Activated CD4-positive, alpha-beta T cell treated with anti-CD3 and anti-CD28 coated beads, Interleukin-2, amount 50 U/mL, for 24 hours (primary cell): ENCODE data around the gene FOXM1.
A peak's percentile ranks its signal among the peaks of the same experiment; 100 is the strongest.

Source experiments
- DNase-seq, 2 donors: peaks; one replicate each; pipeline ENCODE4 v3.0.0-alpha.2; 2020; ENCODE audit warnings: low read depth in 1 of 2, low spot score in 1 of 2

The FOXM1 gene

GRCh38 chr12:2836574-2836973, 40.4 kb downstream of the FOXM1 start:
- no peak for DNase-seq

- DNase-seq, result no peak
Observed at GRCh38 chr12:2835691-2836403, 41.1 kb downstream of the FOXM1 start.

- no peak for DNase-seq
Observed at GRCh38 chr12:2834581-2835491, 42.1 kb downstream of the FOXM1 start, which contains the start of gene NRIP2. Gene NRIP2 (minus strand): TSS chr12:2835035. CDS start chr12:2834983, 52 bp downstream.

DNA sequence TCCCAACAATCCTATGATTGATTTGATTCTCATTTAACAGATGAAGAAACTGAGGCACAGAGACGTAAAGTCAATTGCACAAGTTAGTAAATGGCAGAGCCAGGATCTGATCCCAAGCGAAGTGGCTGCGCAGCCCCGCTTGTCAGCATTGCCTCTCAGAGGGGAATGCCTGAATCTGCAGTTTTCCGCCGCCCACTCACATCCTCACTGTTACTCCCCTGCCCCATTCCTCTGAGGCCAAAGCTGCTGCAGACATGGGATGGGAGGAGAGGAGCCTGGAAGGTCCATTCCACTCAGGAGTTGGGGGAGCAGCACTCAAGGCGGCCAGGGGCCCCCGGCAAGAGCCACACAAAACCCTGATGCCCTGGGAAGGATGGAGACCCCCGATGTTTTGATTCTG, 43.2 kb downstream of the FOXM1 start:
- DNase-seq, result no peak

DNA sequence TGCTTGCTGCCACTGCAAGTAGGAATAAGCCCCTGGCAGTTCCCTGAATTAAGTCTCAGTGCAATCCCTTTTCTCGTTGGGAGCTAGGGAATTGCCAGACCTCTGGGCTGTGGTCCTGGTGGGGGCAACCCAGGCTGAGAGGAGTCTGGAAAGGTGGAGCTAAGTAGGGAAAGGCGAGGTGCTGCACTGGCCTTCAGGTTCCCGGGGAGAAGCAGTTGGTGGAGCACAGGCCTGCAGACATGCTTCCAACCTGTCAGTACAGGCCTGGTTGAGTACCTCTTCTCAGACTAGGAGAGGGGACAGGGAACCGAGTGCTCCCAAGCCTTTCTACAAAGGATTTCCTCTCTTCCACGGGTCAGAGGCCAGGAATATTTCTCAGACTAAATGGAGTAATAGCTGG, 43.6 kb downstream of the FOXM1 start:
- DNase-seq, result no peak

DNA sequence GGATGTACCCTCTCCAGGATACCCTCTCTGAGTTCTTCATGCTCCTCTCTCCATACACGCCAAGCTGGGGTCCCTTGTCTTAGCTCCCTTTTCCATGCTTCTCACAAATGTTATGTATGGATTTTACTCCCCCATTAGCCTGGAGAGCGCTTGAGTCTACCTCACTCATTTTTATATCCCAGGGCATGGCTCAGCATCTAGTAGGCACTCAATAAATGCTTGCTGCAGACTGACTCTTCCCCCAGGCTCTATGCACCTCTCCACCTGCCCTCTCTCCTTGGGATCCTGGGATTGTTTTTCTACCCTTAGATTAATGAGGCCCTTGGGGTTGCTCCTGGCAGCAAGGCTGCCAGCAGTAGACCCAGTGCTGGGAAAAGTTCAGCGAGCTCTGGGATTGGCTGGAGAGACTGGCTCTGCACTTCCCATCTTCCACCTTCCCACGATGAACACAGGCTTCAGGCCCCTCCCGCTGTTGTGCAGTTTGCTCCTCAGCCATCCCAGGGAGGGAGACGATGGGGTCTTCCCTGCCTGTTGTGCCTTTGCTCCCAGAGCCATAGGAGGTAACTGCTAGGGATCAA, 44.3 kb downstream of the FOXM1 start:
- DNase-seq, result no peak

GRCh38 chr12:2829275-2829674, 47.7 kb downstream of the FOXM1 start:
- DNase-seq, result no peak

DNA sequence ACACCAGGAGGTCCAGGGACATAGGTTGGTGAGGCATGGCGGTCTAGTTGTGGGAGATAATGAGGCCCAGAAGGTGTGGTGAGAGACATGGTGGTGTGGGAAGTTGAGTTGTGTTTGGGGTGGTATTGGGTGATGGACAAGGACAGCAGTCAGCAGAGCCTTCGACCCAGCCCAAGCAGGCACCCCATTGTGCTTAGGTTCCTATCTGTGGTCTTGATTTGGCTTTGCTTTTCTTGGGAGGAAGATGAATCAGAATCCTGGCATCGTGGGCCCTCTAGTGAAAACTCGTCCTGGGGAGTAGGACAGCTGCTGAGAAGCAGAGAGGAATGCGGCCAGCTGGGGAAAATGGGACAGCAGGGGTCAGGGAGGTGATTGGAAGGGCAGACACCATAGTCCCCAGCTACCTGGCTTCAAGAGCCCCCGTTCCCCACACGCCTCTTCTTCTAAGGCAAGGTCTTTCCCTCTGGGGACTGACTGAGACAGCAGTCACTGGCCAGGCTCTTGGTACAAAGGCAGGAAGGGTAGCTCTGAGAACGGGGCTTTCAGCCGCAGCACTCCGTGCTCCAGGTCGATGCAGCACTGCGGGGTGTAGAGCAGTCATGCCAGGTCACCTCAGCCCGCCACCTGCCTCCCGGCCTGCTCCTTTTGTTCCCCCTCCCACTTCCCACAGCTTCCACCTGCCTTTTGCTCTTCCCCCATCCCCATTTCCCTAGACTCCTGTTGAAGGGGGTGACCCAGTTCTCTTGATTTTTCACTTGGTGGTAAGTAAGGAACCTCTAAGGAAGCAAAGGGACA, 50.1 kb downstream of the FOXM1 start:
- no peak for DNase-seq

DNA sequence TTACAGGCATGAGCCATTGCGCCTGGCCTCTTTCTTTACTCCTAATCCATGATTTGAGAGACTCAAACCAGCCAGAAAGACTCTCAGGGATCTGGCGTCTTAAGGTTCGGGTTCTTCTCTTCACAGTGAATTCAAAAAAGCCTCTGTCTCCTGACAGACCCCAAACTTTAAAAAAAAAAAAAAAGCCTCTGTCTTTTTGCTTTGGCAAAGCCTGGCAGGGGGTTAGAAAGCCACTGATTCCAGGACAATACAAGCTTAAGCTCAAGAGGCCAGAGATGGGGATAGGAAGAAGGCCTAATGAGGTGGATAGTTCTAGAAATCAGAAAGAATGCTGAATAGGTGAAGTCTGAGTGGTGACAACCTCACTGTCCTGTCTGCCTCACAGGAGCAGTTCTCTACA, 50.9 kb downstream of the FOXM1 start:
- no peak for DNase-seq

- no peak for DNase-seq
Observed at GRCh38 chr12:2825132-2825531, 51.8 kb downstream of the FOXM1 start.

- DNase-seq, result no peak
Observed at GRCh38 chr12:2824541-2824940, 52.4 kb downstream of the FOXM1 start.

- DNase-seq, result no peak
Observed at GRCh38 chr12:2823483-2823882, 53.5 kb downstream of the FOXM1 start.

GRCh38 chr12:2820432-2820831, 56.5 kb downstream of the FOXM1 start:
- no peak for DNase-seq

- no peak for DNase-seq
Observed at GRCh38 chr12:2819810-2820209, 57.2 kb downstream of the FOXM1 start.

GRCh38 chr12:2813214-2814185, 63.5 kb downstream of the FOXM1 start:
- DNase-seq, result peak in 1 of 2 donors; percentile 49

- DNase-seq, result peak; percentile 86 to 96
Observed at GRCh38 chr12:2812290-2813213, 64.4 kb downstream of the FOXM1 start, which contains the start of gene ITFG2. Gene ITFG2 (plus strand): TSS chr12:2812668. CDS start chr12:2812761, 93 bp downstream.

DNA sequence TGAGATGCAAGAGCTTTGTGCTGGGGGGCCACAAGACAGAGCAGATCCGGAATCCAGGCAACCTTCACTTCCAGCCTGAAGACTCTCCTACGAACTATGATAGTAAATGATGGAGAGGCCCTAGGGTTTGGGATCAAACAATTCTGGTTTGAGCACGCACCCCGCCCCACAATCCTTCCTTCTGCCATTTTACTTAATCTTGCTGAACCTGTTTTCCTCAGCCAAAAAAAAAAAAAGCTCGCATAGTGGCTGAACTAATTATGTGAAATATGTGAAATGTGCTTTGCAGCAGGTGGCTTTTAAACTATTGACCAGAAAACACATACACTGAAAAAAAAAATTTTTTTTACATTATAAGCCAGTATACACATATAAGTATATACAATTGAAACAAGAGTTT, 65.2 kb downstream of the FOXM1 start:
- DNase-seq, result no peak
